Smooth muscle cell (in vitro differentiated cells): ENCODE measurements around the gene MAMDC2. TPM values are rescaled to one million over a fixed set of nuclear protein-coding genes. Genes with fewer than 3 reads are reported as not detected.

Source experiments
- DNase-seq: peaks from one replicate; lab custom pipeline; 2025; ENCODE audit not compliant: unreplicated experiment; lab: John Stamatoyannopoulos, UW
- H2AFZ ChIP-seq: fragments of 200-600 bp; sonication (generic); 2 replicates; pipeline ENCODE4 v1.6.0; 2016; ENCODE audit warnings: antibody characterized with exemption, low read depth, mild to moderate bottlenecking
- H3F3A ChIP-seq: fragments of 200-600 bp; sonication (generic); 2 replicates; pipeline ENCODE4 v1.6.0; 2017; ENCODE audit warnings: antibody characterized with exemption, low read depth
- H3K27ac ChIP-seq: fragments of 200-600 bp; sonication (generic); 2 replicates; pipeline ENCODE4 v1.5.1; 2016; ENCODE audit warnings: low read depth, mild to moderate bottlenecking
- H3K27me3 ChIP-seq: fragments of 200-600 bp; sonication (generic); 2 replicates; pipeline ENCODE4 v1.6.1; 2016; ENCODE audit warnings: low read depth, mild to moderate bottlenecking
- H3K36me3 ChIP-seq: fragments of 200-600 bp; sonication (generic); 2 replicates; pipeline ENCODE4 v1.5.1; 2016; ENCODE audit warnings: low read depth
- H3K4me1 ChIP-seq: fragments of 200-600 bp; sonication (generic); 2 replicates; pipeline ENCODE4 v1.5.1; 2016; ENCODE audit warnings: low read depth
- H3K4me2 ChIP-seq: fragments of 200-600 bp; sonication (generic); 2 replicates; pipeline ENCODE4 v1.6.0; 2016; ENCODE audit warnings: mild to moderate bottlenecking
- H3K4me3 ChIP-seq: fragments of 200-600 bp; sonication (generic); 2 replicates; pipeline ENCODE4 v1.5.1; 2016; ENCODE audit warnings: mild to moderate bottlenecking
- H3K79me2 ChIP-seq: fragments of 200-600 bp; sonication (generic); 2 replicates; pipeline ENCODE4 v1.6.0; 2016; ENCODE audit warnings: low read depth, mild to moderate bottlenecking
- H3K9ac ChIP-seq: fragments of 200-600 bp; sonication (generic); 2 replicates; pipeline ENCODE4 v1.6.0; 2016; ENCODE audit warnings: low read depth
- H3K9me3 ChIP-seq: fragments of 200-600 bp; sonication (generic); replicated peaks from 2 replicates; pipeline ENCODE4 v1.5.1; 2016; ENCODE audit warnings: low read depth
- H4K20me1 ChIP-seq: fragments of 200-600 bp; sonication (generic); 2 replicates; pipeline ENCODE4 v1.6.0; 2016; ENCODE audit warnings: low read depth
- WGBS: methylation state at CpG from one replicate; pipeline ENCODE4 v1.1.7; 2016; ENCODE audit warnings: low lambda C conversion rate; 5-methylcytosine and 5-hydroxymethylcytosine counted together
- polyA plus RNA-seq: library from polyadenylated mRNA; unstranded; fragments of >200 nt; fragmentation: Nextera tagmentation; extraction: Ambion mirVana; gene quantifications from 2 replicates; pipeline ENCODE4 v1.2.1, GENCODE V29; 2016
- total RNA-seq: library from RNA; depleted of rRNA; stranded (reverse); fragments of >200 nt; gene quantifications from 2 replicates; pipeline ENCODE4 v1.2.3, GENCODE V29; 2014
- TF ChIP-seq, protein P1 (sequence below): fragments of 200-600 bp; sonication (generic); IDR thresholded peaks from 2 replicates; pipeline ENCODE4 v1.5.1; 2017; ENCODE audit warnings: borderline replicate concordance, mild to moderate bottlenecking, antibody characterized with exemption; ENCODE audit not compliant: insufficient read depth, poor library complexity, severe bottlenecking

Gene MAMDC2
- total and polyA plus RNA-seq, 2 experiments from 2014 or later = 8.2 to 13.0 TPM

DNA sequence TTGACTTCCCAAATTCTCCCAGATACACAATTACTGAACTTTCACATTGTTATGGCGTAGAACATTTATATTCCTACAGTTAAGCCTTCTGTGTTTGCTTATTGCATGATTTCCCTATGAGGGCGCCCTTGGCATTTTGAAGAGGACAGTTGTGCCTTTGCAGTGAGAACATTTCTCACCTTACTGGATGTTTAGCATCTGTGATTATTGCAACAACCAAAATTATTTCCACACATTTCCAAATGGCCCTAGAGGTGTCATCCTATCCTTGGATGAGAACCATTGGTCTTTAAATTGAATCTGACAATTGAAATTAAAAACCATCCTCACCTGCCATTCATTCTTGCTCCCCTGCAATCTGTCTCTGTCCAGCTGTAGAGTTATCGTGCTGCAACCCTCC, 104.0 kb downstream of the MAMDC2 start:
- Histone ChIP-seq H3K9ac (no peak overlapping the region), H3K9me3 (no peaks in the 10 kb centered on the region), H3F3A (peaks cover 7% of the 10 kb centered on the region), H2AFZ (no peak overlapping the region), H3K36me3 (no peaks in the 10 kb centered on the region), H3K4me3 (no peak overlapping the region), H3K79me2 (no peaks in the 10 kb centered on the region), H3K27me3 (no peaks in the 10 kb centered on the region), H3K4me1 (no peaks in the 10 kb centered on the region), H3K4me2 (no peak overlapping the region), H3K27ac (no peak overlapping the region), H4K20me1 (no peaks in the 10 kb centered on the region)
- TF ChIP-seq, protein P1, sequence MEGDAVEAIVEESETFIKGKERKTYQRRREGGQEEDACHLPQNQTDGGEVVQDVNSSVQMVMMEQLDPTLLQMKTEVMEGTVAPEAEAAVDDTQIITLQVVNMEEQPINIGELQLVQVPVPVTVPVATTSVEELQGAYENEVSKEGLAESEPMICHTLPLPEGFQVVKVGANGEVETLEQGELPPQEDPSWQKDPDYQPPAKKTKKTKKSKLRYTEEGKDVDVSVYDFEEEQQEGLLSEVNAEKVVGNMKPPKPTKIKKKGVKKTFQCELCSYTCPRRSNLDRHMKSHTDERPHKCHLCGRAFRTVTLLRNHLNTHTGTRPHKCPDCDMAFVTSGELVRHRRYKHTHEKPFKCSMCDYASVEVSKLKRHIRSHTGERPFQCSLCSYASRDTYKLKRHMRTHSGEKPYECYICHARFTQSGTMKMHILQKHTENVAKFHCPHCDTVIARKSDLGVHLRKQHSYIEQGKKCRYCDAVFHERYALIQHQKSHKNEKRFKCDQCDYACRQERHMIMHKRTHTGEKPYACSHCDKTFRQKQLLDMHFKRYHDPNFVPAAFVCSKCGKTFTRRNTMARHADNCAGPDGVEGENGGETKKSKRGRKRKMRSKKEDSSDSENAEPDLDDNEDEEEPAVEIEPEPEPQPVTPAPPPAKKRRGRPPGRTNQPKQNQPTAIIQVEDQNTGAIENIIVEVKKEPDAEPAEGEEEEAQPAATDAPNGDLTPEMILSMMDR = no peak
- DNase-seq = no peak
- 93% methylated on average over 3 of the region's 3 CpGs for WGBS

DNA sequence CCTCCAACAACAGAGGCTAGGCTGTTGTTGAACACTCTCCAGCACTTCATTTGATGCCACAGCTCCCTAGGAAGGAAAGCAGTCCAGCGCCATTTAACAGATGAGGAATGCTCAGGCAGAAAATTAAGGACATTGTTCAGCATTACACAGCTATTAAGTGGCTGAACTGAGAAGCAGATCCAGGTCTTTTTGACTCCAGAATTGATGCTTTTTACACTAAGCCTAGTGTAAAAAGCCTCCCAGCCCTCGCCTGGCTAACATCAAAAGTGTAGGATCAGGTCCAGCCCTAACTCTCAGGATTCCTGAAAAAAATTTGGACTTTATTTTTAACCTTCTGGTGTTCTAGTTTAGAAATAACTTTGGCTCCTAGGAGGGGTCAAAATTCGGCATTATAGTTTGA, 108.7 kb downstream of the MAMDC2 start:
- DNase-seq = no peak
- H3K79me2 ChIP-seq = no peaks in the 10 kb centered on the region

DNA sequence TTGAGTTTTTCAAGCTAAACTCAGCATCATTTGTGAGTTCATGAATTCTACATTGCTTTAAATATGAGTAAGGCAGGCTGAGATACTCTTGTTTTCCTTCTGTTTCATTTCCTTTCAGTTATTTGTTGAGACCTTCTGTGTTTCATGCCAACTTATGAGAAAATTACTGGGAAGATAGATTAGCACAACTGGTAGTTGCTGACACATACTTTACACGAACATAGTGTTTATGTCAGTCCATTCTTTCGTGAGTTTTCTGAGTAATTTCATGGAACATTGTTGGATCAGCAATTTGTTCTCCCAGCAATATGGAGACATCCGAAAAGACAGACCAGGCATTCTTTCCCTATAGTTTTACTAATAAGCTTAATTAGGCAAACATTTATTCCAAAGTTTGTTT, 113.1 kb downstream of the MAMDC2 start:
- H3K4me3 ChIP-seq = no peak overlapping the region
- peak overlapping the region; percentile 45 for H3K9ac ChIP-seq
- TF ChIP-seq, protein P1 = no peak
- no peak overlapping the region for H2AFZ ChIP-seq
- H3K4me2 ChIP-seq = peak overlapping the region; percentile 46
- peaks cover 19% of the 10 kb centered on the region for H3F3A ChIP-seq
- DNase-seq = no peak
- no peaks in the 10 kb centered on the region for H3K9me3 ChIP-seq
- 49% methylated on average over 3 of the region's 3 CpGs for WGBS
- H3K36me3 ChIP-seq = no peaks in the 10 kb centered on the region
- no peaks in the 10 kb centered on the region for H3K27me3 ChIP-seq
- no peaks in the 10 kb centered on the region for H4K20me1 ChIP-seq
- H3K79me2 ChIP-seq = no peaks in the 10 kb centered on the region
- peaks cover 19% of the 10 kb centered on the region for H3K4me1 ChIP-seq
- H3K27ac ChIP-seq = peak overlapping the region; percentile 84

More for the DNA sequence above, 108.7 kb downstream of the MAMDC2 start:
- no peaks in the 10 kb centered on the region for H4K20me1 ChIP-seq
- no peaks in the 10 kb centered on the region for H3K36me3 ChIP-seq
- peaks cover 11% of the 10 kb centered on the region for H3F3A ChIP-seq
- no peak overlapping the region for H3K9ac ChIP-seq
- H3K9me3 ChIP-seq = no peaks in the 10 kb centered on the region
- no peaks in the 10 kb centered on the region for H3K27me3 ChIP-seq
- no peak overlapping the region for H3K4me3 ChIP-seq
- H2AFZ ChIP-seq = no peak overlapping the region
- no peak overlapping the region for H3K27ac ChIP-seq
- 81% methylated on average over 3 of the region's 3 CpGs for WGBS
- H3K4me1 ChIP-seq = peaks cover 4% of the 10 kb centered on the region
- TF ChIP-seq, protein P1 = no peak
- H3K4me2 ChIP-seq = no peak overlapping the region

DNA sequence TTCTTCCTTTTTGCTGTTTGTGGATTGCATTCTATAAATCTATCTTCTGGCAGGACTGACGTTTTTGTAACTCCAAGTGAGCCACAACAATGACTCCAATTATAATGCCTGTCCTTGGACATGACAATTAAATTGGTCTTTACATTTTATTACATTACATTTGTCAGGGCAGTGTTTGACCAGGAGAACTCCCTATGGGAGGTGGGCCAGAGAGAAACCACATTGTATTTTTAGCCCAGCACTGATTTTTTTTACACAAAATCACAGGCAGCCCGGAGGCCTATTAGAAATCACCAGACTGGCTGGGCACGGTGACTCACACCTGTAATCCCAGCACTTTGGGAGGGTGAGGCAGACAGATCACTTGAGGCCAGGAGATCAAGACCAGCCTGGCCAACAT, 116.0 kb downstream of the MAMDC2 start:
- Histone ChIP-seq H3F3A (peaks cover 22% of the 10 kb centered on the region), H3K4me3 (no peak overlapping the region), H3K4me1 (peaks cover 27% of the 10 kb centered on the region), H2AFZ (no peak overlapping the region), H3K9me3 (no peaks in the 10 kb centered on the region), H4K20me1 (no peaks in the 10 kb centered on the region), H3K27me3 (no peaks in the 10 kb centered on the region), H3K36me3 (no peaks in the 10 kb centered on the region), H3K9ac (no peak overlapping the region), H3K79me2 (no peaks in the 10 kb centered on the region), H3K4me2 (no peak overlapping the region), H3K27ac (peak overlapping the region; percentile 73)
- TF ChIP-seq, protein P1 = no peak
- DNase-seq = no peak
- 41% methylated on average over 3 of the region's 3 CpGs for WGBS
